HepG2 (cell line): ENCODE measurements around the gene SH2D3A. TPM values are rescaled to one million over a fixed set of nuclear protein-coding genes. Genes with fewer than 3 reads are reported as not detected.

Experiments used
- CCAR2 ChIP-seq: fragments of 200-400 bp; formaldehyde crosslinking; optimal IDR thresholded peaks from 2 replicates; pipeline ENCODE3; 2018; ENCODE audit warnings: low read depth, mild to moderate bottlenecking, low read length, moderate library complexity
- CREB1 ChIP-seq, 2 experiments: fragments of 450-650 bp in 1 of 2; IDR thresholded peaks; 2 replicates each; pipeline ENCODE4 v1.6.1; 2016 to 2017; ENCODE audit warnings: control low read depth in 1 of 2, mild to moderate bottlenecking in 1 of 2, missing compliant biosample characterization in 1 of 2, missing genetic modification characterization in 1 of 2
- FOXP1 ChIP-seq, 2 experiments: fragments of 450-650 bp in 1 of 2; IDR thresholded peaks; 2 replicates each; pipeline ENCODE4 v1.6.1; 2017 to 2018; ENCODE audit warnings: antibody characterized with exemption in 1 of 2
- HDAC6 ChIP-seq: fragments of 200-600 bp; sonication (generic); IDR thresholded peaks from 2 replicates; pipeline ENCODE4 v1.7.0; 2017; ENCODE audit warnings: mild to moderate bottlenecking, antibody characterized with exemption, low read length, low read depth
- JUND ChIP-seq: sonication (generic); formaldehyde crosslinking; IDR thresholded peaks from 2 replicates; pipeline ENCODE4 v1.8.0; 2022; ENCODE audit warnings: mild to moderate bottlenecking, missing genetic modification reagents
- NONO ChIP-seq, 2 experiments: fragments of 450-650 bp in 1 of 2; sonication (generic) in 1 of 2; formaldehyde crosslinking in 1 of 2; IDR thresholded peaks in 1 of 2; conservative IDR thresholded peaks in 1 of 2; 2 replicates each; pipeline versions ENCODE4 v1.6.1 to v1.8.0; 2017 to 2022; ENCODE audit warnings: mild to moderate bottlenecking in 1 of 2, missing genetic modification reagents in 1 of 2, moderate library complexity in 1 of 2
- NR3C1 ChIP-seq: sonication (generic); formaldehyde crosslinking; IDR thresholded peaks from 2 replicates; pipeline ENCODE4 v1.4.0; 2020; ENCODE audit warnings: missing genetic modification reagents
- ZFYVE20 ChIP-seq: sonication (generic); formaldehyde crosslinking; IDR thresholded peaks from 2 replicates; pipeline ENCODE4 v1.8.0; 2023; ENCODE audit warnings: low read depth, mild to moderate bottlenecking, moderate library complexity, missing genetic modification reagents, borderline replicate concordance
- ZNF274 ChIP-seq: sonication (generic); formaldehyde crosslinking; IDR thresholded peaks from 2 replicates; pipeline ENCODE4 v1.5.1; 2020; ENCODE audit warnings: mild to moderate bottlenecking, missing genetic modification reagents
- ZNF350 ChIP-seq: sonication (generic); formaldehyde crosslinking; IDR thresholded peaks from 2 replicates; pipeline ENCODE4 v1.4.0; 2020; ENCODE audit warnings: mild to moderate bottlenecking, low read depth, missing genetic modification reagents, borderline replicate concordance
- polyA plus RNA-seq, 8 experiments: library from polyadenylated mRNA; depleted of rRNA in 3 of 8; stranded (reverse) in 7 of 8; unstranded in 1 of 8; fragments of >200 nt; fragmentation: Illumina TruSeq in 4 of 8; extraction: Trizol in 4 of 8; gene quantifications; 2 replicates each; pipeline versions ENCODE4 v1.2.1 to v1.2.3, GENCODE V29; 2011 to 2016; ENCODE audit warnings: low read depth in 4 of 8, missing spikeins in 1 of 8, mixed read lengths in 1 of 8; ENCODE audit not compliant: insufficient read depth in 1 of 8
- total RNA-seq, 5 experiments: library from RNA; depleted of rRNA; stranded (reverse); fragments of >200 nt; fragmentation: Illumina TruSeq; extraction: Trizol; gene quantifications; 2 replicates each; pipeline ENCODE4 v1.2.3, GENCODE V29; 2016; ENCODE audit warnings: low read depth in 1 of 5
- TF ChIP-seq, protein P1 (sequence below): sonication (generic); formaldehyde crosslinking; IDR thresholded peaks from one replicate; pipeline ENCODE4 v1.5.1; 2020; ENCODE audit warnings: mild to moderate bottlenecking, missing genetic modification reagents; ENCODE audit errors: not compliant biosample characterization
- TF ChIP-seq, protein P2 (sequence below): sonication (generic); formaldehyde crosslinking; IDR thresholded peaks from 2 replicates; pipeline ENCODE4 v1.4.0; 2020; ENCODE audit warnings: missing genetic modification reagents

Gene SH2D3A
- total and polyA plus RNA-seq, 2 of the 13 experiments (the other 11 are each of a cell fraction or from before 2014, with no cell fraction given) = 1.0 to 2.2 TPM

DNA sequence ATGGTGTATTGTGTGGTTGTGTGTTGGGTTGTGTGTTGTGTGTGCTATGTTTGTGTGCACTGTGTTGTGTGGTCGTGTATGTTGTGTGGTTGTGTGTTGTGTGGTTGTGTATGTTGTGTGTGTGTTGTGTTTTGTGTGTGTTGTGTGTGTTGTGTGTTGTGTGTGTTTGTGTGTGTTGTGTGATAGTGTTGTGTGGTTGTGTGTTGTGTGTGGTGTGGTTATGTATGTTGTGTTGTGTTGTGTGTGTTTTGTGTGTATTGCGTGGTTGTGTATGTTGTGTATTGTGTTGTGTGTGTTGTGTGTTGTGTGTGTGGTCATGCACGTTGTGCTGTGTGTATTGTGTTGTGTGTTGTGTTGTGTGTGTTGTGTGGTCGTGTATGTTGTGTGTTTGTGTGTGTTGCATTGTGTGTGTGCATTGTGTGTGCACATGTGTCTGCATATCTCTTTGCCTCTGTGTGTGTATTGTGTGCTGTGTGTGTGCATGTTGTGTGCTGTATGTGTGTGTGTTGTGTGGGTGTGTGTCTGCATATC is 49.7 kb downstream of the SH2D3A start (continued):
- TF ChIP-seq, protein P1, sequence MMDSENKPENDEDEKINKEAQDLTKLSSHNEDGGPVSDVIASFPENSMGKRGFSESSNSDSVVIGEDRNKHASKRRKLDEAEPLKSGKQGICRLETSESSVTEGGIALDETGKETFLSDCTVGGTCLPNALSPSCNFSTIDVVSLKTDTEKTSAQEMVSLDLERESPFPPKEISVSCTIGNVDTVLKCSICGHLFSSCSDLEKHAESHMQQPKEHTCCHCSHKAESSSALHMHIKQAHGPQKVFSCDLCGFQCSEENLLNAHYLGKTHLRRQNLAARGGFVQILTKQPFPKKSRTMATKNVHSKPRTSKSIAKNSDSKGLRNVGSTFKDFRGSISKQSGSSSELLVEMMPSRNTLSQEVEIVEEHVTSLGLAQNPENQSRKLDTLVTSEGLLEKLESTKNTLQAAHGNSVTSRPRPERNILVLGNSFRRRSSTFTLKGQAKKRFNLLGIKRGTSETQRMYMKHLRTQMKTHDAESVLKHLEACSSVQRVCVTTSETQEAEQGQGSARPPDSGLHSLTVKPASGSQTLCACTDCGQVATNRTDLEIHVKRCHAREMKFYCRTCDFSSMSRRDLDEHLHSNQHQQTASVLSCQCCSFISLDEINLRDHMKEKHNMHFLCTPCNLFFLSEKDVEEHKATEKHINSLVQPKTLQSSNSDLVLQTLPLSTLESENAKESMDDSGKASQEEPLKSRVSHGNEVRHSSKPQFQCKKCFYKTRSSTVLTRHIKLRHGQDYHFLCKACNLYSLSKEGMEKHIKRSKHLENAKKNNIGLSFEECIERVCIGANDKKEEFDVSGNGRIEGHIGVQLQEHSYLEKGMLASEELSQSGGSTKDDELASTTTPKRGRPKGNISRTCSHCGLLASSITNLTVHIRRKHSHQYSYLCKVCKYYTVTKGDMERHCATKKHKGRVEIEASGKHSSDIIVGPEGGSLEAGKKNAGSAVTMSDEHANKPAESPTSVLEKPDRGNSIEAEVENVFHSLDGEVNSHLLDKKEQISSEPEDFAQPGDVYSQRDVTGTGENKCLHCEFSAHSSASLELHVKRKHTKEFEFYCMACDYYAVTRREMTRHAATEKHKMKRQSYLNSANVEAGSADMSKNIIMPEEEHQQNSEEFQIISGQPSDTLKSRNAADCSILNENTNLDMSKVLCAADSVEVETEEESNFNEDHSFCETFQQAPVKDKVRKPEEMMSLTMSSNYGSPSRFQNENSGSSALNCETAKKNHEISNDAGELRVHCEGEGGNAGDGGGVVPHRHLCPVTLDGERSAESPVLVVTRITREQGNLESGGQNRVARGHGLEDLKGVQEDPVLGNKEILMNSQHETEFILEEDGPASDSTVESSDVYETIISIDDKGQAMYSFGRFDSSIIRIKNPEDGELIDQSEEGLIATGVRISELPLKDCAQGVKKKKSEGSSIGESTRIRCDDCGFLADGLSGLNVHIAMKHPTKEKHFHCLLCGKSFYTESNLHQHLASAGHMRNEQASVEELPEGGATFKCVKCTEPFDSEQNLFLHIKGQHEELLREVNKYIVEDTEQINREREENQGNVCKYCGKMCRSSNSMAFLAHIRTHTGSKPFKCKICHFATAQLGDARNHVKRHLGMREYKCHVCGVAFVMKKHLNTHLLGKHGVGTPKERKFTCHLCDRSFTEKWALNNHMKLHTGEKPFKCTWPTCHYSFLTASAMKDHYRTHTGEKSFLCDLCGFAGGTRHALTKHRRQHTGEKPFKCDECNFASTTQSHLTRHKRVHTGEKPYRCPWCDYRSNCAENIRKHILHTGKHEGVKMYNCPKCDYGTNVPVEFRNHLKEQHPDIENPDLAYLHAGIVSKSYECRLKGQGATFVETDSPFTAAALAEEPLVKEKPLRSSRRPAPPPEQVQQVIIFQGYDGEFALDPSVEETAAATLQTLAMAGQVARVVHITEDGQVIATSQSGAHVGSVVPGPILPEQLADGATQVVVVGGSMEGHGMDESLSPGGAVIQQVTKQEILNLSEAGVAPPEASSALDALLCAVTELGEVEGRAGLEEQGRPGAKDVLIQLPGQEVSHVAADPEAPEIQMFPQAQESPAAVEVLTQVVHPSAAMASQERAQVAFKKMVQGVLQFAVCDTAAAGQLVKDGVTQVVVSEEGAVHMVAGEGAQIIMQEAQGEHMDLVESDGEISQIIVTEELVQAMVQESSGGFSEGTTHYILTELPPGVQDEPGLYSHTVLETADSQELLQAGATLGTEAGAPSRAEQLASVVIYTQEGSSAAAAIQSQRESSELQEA (CRISPR knock-in tag) = no peak
- TF ChIP-seq NR3C1 = no peak
- peak; percentile 16; the same call in 1 of the 2 replicates for TF ChIP-seq JUND (CRISPR knock-in tag)
- peak; percentile 80; the same call in 1 of the 2 replicates for TF ChIP-seq NONO (IDR thresholded peaks at IDR 0.05)
- TF ChIP-seq NONO (CRISPR knock-in tag; conservative IDR thresholded peaks at IDR 0.05) = no peak; the same call in 1 of the 2 replicates
- TF ChIP-seq, protein P2, sequence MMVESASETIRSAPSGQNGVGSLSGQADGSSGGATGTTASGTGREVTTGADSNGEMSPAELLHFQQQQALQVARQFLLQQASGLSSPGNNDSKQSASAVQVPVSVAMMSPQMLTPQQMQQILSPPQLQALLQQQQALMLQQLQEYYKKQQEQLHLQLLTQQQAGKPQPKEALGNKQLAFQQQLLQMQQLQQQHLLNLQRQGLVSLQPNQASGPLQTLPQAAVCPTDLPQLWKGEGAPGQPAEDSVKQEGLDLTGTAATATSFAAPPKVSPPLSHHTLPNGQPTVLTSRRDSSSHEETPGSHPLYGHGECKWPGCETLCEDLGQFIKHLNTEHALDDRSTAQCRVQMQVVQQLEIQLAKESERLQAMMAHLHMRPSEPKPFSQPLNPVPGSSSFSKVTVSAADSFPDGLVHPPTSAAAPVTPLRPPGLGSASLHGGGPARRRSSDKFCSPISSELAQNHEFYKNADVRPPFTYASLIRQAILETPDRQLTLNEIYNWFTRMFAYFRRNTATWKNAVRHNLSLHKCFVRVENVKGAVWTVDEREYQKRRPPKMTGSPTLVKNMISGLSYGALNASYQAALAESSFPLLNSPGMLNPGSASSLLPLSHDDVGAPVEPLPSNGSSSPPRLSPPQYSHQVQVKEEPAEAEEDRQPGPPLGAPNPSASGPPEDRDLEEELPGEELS (CRISPR knock-in tag) = 0 out of 2 replicates have a peak, but pooled peaks have one; percentile 21
- 0 out of 2 replicates have a peak, but pooled peaks have one; percentile 68 for TF ChIP-seq ZFYVE20
- TF ChIP-seq HDAC6 = peak; percentile 100
- no peak for TF ChIP-seq ZNF274 (CRISPR knock-in tag)
- peak; percentile 90 for TF ChIP-seq FOXP1 (IDR thresholded peaks at IDR 0.05)
- no peak for TF ChIP-seq FOXP1 (CRISPR knock-in tag; IDR thresholded peaks at IDR 0.05)
- TF ChIP-seq CREB1 (IDR thresholded peaks at IDR 0.05) = peak; percentile 40; the same call in 1 of the 2 replicates
- no peak for TF ChIP-seq CREB1 (CRISPR knock-in tag; IDR thresholded peaks at IDR 0.05)
- TF ChIP-seq ZNF350 = 0 out of 2 replicates have a peak, but pooled peaks have one; percentile 19
- peak; percentile 86 for TF ChIP-seq CCAR2
